Vagina (tissue), 2 donors: ENCODE measurements around the gene AGBL4. TPM values are rescaled to one million over a fixed set of nuclear protein-coding genes. Genes with fewer than 3 reads are reported as not detected.

Source experiments
- DNase-seq, 2 donors: peaks; one replicate each; pipeline ENCODE4 v3.0.0-alpha.2; 2017; ENCODE audit errors: extremely low spot score in 2 of 2
- H3K27ac ChIP-seq: fragments of 200-600 bp; sonication (generic); one replicate; pipeline ENCODE4 v1.5.1; 2019
- H3K27me3 ChIP-seq: fragments of 200-600 bp; sonication (generic); one replicate; pipeline ENCODE4 v1.5.1; 2019
- H3K36me3 ChIP-seq, 2 donors: fragments of 200-600 bp; sonication (generic); one replicate each; pipeline ENCODE4 v1.5.1; 2017 to 2019
- H3K4me1 ChIP-seq: fragments of 200-600 bp; sonication (generic); one replicate; pipeline ENCODE4 v1.5.1; 2019
- H3K4me3 ChIP-seq, 2 donors: fragments of 200-600 bp; sonication (generic); 1 replicate in 1 of 2; 2 replicates in 1 of 2; pipeline ENCODE4 v1.5.1; 2016 to 2019
- H3K9me3 ChIP-seq: fragments of 200-600 bp; sonication (generic); one replicate; pipeline ENCODE4 v1.5.1; 2019
- POLR2A ChIP-seq, 2 donors: fragments of 450-650 bp; IDR thresholded peaks; one replicate each; pipeline ENCODE4 v1.6.1; 2017; ENCODE audit warnings: antibody characterized with exemption in 2 of 2, mild to moderate bottlenecking in 2 of 2, moderate library complexity in 2 of 2
- POLR2AphosphoS5 ChIP-seq, 2 donors: sonication (generic); formaldehyde crosslinking; IDR thresholded peaks; one replicate each; pipeline ENCODE4 v1.9.0; 2017; ENCODE audit warnings: antibody characterized with exemption in 2 of 2, mild to moderate bottlenecking in 2 of 2, low read depth in 1 of 2; ENCODE audit not compliant: insufficient read depth in 1 of 2
- intact Hi-C: fragments of 100-400 bp; cut with DNase I; formaldehyde crosslinking; loops from one replicate; pipeline ENCODE4 v1.15.1; 2023
- total RNA-seq: library from RNA; depleted of rRNA; stranded (reverse); fragments of >200 nt; gene quantifications from one replicate; pipeline ENCODE4 v1.2.3, GENCODE V29; 2016
- TF ChIP-seq, protein P1 (sequence below), 3 experiments: fragments of 450-650 bp in 2 of 3; fragments of 200-600 bp in 1 of 3; sonication (generic) in 1 of 3; IDR thresholded peaks; one replicate each; pipeline ENCODE4 v1.5.1; 2017 to 2019; ENCODE audit warnings: antibody characterized with exemption in 3 of 3, mild to moderate bottlenecking in 2 of 3, moderate library complexity in 2 of 3

The AGBL4 gene
- total RNA-seq, 1 donor from 2014 or later, result not detected

DNA sequence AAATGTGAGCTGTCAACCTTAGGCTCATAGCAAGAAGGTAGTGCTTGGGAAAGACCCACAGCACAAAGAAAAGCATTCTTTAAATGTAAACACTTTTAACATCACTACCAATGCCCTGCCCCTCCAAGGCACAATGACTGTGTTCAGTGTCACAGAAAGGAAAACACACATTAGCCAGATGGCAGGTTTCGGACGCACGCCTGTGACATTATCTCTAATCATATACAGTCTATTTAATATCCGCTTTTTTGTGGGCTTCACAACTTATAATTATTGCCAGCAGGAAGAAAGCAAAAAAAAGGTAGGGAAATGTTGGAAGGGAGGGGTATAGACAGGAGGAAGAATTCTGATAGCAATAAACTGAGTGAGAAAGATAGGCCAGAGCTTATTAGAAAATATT lies 1134.7 kb downstream of the AGBL4 start:
- H3K36me3 ChIP-seq, result no peaks in the 10 kb centered on the region
- H3K4me3 ChIP-seq, result no peak overlapping the region
- TF ChIP-seq POLR2AphosphoS5 (IDR thresholded peaks at IDR 0.05; ENCODE audit: insufficient read depth in 1 of 2, low read depth in 1 of 2), result no peak
- TF ChIP-seq, protein P1, sequence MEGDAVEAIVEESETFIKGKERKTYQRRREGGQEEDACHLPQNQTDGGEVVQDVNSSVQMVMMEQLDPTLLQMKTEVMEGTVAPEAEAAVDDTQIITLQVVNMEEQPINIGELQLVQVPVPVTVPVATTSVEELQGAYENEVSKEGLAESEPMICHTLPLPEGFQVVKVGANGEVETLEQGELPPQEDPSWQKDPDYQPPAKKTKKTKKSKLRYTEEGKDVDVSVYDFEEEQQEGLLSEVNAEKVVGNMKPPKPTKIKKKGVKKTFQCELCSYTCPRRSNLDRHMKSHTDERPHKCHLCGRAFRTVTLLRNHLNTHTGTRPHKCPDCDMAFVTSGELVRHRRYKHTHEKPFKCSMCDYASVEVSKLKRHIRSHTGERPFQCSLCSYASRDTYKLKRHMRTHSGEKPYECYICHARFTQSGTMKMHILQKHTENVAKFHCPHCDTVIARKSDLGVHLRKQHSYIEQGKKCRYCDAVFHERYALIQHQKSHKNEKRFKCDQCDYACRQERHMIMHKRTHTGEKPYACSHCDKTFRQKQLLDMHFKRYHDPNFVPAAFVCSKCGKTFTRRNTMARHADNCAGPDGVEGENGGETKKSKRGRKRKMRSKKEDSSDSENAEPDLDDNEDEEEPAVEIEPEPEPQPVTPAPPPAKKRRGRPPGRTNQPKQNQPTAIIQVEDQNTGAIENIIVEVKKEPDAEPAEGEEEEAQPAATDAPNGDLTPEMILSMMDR (IDR thresholded peaks at IDR 0.05), result no peak
- TF ChIP-seq POLR2A (IDR thresholded peaks at IDR 0.05), result no peak
- no peaks in the 10 kb centered on the region for H3K4me1 ChIP-seq
- H3K27ac ChIP-seq, result no peak overlapping the region
- intact Hi-C loops, result no loop called here
- DNase-seq, result no peak
- no peaks in the 10 kb centered on the region for H3K27me3 ChIP-seq
- H3K9me3 ChIP-seq, result no peaks in the 10 kb centered on the region

DNA sequence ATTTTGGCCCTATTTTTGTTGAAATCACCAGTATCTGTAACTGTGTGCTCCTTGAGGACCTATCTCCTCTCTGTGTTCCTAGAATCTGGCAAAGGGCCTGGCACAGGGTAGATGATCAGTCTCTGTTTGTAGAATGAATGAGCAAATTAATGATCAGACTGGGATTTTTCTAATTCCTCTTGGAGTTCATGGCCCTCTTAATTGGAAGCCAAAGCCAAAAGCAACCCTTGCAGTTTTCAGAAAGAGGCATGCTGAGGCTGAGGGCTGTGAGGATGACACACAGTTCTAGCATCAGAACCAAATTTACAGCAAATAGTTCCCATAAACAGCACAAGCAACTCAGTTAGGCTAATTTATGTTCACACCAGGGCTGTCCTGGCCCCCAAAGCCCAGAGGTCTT lies 1136.0 kb downstream of the AGBL4 start:
- Histone ChIP-seq H3K4me3 (no peak overlapping the region), H3K4me1 (no peaks in the 10 kb centered on the region), H3K9me3 (no peaks in the 10 kb centered on the region), H3K27me3 (no peaks in the 10 kb centered on the region), H3K27ac (no peak overlapping the region), H3K36me3 (no peaks in the 10 kb centered on the region)
- TF ChIP-seq POLR2A (IDR thresholded peaks at IDR 0.05), result no peak
- TF ChIP-seq, protein P1 (IDR thresholded peaks at IDR 0.05), result no peak
- no peak for TF ChIP-seq POLR2AphosphoS5 (IDR thresholded peaks at IDR 0.05; ENCODE audit: insufficient read depth in 1 of 2, low read depth in 1 of 2)
- intact Hi-C loops, result no loop called here
- DNase-seq, result no peak

DNA sequence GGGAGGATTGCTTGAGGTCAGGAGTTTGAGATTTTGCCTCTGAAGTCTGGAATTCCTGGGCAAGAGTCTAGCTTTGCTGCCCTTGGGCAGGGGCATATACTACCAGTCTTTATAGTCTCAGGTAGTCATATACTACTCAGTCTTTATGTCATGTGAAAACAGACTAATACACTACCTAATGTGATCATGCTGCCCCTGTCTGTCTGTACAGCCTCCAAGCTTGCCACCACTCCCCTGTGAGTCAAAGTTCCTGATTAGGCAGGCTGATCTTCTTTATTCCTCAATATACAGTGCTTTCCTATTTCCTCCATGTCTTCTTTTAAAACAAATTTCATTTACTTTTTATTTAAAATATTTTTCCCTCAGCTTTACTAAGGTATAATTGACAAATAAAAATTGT lies 1141.7 kb downstream of the AGBL4 start:
- no peak overlapping the region for H3K27ac ChIP-seq
- H3K27me3 ChIP-seq, result no peaks in the 10 kb centered on the region
- intact Hi-C loops, result no loop called here
- no peak for DNase-seq
- no peak overlapping the region for H3K4me3 ChIP-seq
- H3K36me3 ChIP-seq, result no peaks in the 10 kb centered on the region
- H3K4me1 ChIP-seq, result peaks cover 14% of the 10 kb centered on the region
- no peaks in the 10 kb centered on the region for H3K9me3 ChIP-seq
- no peak for TF ChIP-seq POLR2AphosphoS5 (IDR thresholded peaks at IDR 0.05; ENCODE audit: insufficient read depth in 1 of 2, low read depth in 1 of 2)
- TF ChIP-seq POLR2A (IDR thresholded peaks at IDR 0.05), result no peak
- TF ChIP-seq, protein P1 (IDR thresholded peaks at IDR 0.05), result no peak

DNA sequence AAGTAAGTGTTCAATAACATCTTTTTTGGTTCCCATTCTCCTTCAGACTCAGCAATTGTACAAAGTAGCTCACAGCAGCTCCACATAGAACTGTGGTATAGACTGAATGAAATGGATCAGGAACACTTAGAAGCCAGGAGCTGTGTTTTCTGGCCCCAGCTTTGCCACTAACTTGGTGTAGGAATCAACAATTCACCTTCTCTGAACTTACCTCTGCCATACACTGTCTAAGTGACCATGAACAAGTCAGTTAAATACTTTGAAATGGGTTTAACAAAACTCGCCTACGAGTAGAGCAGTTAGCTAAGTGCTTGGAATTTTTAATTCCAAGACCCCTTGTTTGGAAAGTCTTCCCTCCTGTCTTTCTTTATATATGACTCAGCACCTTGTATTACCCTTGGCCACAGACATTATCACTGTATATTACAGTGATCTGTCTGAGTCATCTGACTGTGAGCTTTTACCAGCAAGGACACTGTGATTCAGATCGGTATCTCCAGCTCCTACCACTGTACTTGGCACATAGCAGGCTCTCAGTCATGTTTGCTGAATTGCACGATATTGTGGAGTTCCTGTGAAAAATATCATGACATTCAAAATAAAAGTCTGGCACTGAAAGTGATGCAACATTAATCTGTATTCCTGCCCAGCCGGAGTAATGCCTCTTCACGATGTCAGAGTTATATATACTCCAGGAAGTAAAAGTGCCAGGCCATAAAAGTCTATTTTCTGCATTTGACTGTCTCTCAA lies 1145.4 kb downstream of the AGBL4 start:
- DNase-seq, result no peak
- Histone ChIP-seq H3K27me3 (no peaks in the 10 kb centered on the region), H3K4me3 (no peak overlapping the region), H3K36me3 (no peaks in the 10 kb centered on the region), H3K27ac (no peak overlapping the region), H3K9me3 (no peaks in the 10 kb centered on the region), H3K4me1 (peaks cover 14% of the 10 kb centered on the region)
- TF ChIP-seq POLR2A (IDR thresholded peaks at IDR 0.05) (no peak), POLR2AphosphoS5 (IDR thresholded peaks at IDR 0.05; ENCODE audit: insufficient read depth in 1 of 2, low read depth in 1 of 2) (no peak)
- TF ChIP-seq, protein P1 (IDR thresholded peaks at IDR 0.05), result no peak
- intact Hi-C loops, result no loop called here

DNA sequence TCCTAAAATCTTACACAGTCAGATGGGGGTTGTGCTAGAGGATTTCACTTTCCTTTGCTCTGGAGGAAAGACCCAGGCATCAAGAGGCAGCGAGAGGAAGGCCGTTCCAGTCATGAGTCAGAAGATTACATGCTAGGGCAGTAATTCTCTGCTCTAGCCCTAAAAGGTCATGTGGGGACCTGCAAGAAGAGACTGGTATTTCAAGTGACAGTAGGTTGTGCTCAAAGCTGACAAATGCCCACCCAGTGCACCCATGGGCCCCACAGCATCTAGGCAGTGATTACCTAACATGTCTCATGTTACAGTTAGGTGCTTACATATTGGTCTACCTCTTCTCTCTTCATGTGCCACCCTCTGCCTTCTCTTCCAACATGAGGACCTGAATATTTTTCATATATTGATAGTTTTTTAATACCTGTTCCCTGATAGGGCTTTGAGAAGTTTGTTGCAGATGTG lies 1147.4 kb downstream of the AGBL4 start:
- H3K36me3 ChIP-seq, result no peaks in the 10 kb centered on the region
- no peak overlapping the region for H3K27ac ChIP-seq
- H3K4me1 ChIP-seq, result peaks cover 14% of the 10 kb centered on the region
- intact Hi-C loops, result no loop called here
- no peaks in the 10 kb centered on the region for H3K27me3 ChIP-seq
- no peak overlapping the region for H3K4me3 ChIP-seq
- TF ChIP-seq POLR2A (IDR thresholded peaks at IDR 0.05) (no peak), POLR2AphosphoS5 (IDR thresholded peaks at IDR 0.05; ENCODE audit: insufficient read depth in 1 of 2, low read depth in 1 of 2) (peak in 1 of 2 donors; percentile 16)
- H3K9me3 ChIP-seq, result no peaks in the 10 kb centered on the region
- no peak for DNase-seq
